Measurements from ENCODE around the gene LNX1. TPM values are rescaled to one million over a fixed set of nuclear protein-coding genes. Genes with fewer than 3 reads are reported as not detected.

LNX1 gene
- total and polyA plus RNA-seq, 9 of the 15 experiments (the other 6 are each of a cell fraction or from before 2014, with no cell fraction given) = 0.40 to 3.6 (median 2.2) TPM

DNA sequence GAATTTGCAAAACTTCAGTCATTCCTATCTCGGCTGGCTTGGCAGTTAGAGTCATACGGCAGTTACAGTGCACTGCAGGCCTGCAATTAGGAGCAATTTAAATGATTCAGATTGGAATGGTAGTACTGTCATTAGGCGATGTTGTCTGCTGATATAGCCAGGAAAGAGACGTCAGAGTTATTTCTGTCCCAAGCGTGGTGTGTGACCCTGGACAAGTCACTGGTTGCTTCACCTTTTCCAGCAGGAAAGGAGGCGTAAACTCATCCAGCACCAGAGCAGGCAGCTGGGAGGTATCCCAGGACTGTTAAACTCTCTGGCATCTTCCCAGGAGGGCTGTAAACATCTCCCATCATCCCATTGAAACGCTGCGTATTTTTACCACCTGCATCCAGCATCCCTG lies 836 bp upstream of the LNX1 start (continued):
- TF ChIP-seq GMEB1 (CRISPR knock-in tag; IDR thresholded peaks at IDR 0.05) (no peak), THAP12 (CRISPR knock-in tag; IDR thresholded peaks at IDR 0.05) (no peak), SUPT5H (IDR thresholded peaks at IDR 0.05) (no peak), FOS (IDR thresholded peaks at IDR 0.05; ENCODE audit: extremely low read depth, insufficient read length) (no peak), ELF2 (CRISPR knock-in tag; IDR thresholded peaks at IDR 0.05) (no peak), SRSF3 (IDR thresholded peaks at IDR 0.05; ENCODE audit: insufficient read depth, low read length) (no peak), RBM25 (IDR thresholded peaks at IDR 0.05; ENCODE audit: low read depth, low read length, severe bottlenecking) (no peak), ZKSCAN1 (IDR thresholded peaks at IDR 0.05; ENCODE audit: low read depth, low read length) (no peak), E2F3 (CRISPR knock-in tag; IDR thresholded peaks at IDR 0.05) (no peak), TEAD2 (tag; IDR thresholded peaks at IDR 0.05) (no peak), MEF2A (IDR thresholded peaks at IDR 0.05; ENCODE audit: control insufficient read depth, low read depth, low read length) (peak; percentile 63; the same call in 1 of the 2 replicates), E2F6 (IDR thresholded peaks at IDR 0.05; ENCODE audit: borderline replicate concordance in 1 of 2, extremely low read depth in 1 of 2, insufficient read depth in 1 of 2, insufficient read length in 1 of 2, low read depth in 1 of 2, low read length in 1 of 2, poor library complexity in 1 of 2, severe bottlenecking in 1 of 2) (no peak), KAT7 (CRISPR knock-in tag; IDR thresholded peaks at IDR 0.05; ENCODE audit: borderline replicate concordance) (no peak), ZNF584 (CRISPR knock-in tag; IDR thresholded peaks at IDR 0.05; ENCODE audit: low read depth) (no peak), ZNF77 (CRISPR knock-in tag; IDR thresholded peaks at IDR 0.05) (no peak)
- TF ChIP-seq, protein P1, sequence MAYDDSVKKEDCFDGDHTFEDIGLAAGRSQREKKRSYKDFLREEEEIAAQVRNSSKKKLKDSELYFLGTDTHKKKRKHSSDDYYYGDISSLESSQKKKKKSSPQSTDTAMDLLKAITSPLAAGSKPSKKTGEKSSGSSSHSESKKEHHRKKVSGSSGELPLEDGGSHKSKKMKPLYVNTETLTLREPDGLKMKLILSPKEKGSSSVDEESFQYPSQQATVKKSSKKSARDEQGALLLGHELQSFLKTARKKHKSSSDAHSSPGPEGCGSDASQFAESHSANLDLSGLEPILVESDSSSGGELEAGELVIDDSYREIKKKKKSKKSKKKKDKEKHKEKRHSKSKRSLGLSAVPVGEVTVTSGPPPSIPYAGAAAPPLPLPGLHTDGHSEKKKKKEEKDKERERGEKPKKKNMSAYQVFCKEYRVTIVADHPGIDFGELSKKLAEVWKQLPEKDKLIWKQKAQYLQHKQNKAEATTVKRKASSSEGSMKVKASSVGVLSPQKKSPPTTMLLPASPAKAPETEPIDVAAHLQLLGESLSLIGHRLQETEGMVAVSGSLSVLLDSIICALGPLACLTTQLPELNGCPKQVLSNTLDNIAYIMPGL (CRISPR knock-in tag; IDR thresholded peaks at IDR 0.05) = no peak
